Measurements from ENCODE around the gene RAD18.

RAD18 gene, protein sequence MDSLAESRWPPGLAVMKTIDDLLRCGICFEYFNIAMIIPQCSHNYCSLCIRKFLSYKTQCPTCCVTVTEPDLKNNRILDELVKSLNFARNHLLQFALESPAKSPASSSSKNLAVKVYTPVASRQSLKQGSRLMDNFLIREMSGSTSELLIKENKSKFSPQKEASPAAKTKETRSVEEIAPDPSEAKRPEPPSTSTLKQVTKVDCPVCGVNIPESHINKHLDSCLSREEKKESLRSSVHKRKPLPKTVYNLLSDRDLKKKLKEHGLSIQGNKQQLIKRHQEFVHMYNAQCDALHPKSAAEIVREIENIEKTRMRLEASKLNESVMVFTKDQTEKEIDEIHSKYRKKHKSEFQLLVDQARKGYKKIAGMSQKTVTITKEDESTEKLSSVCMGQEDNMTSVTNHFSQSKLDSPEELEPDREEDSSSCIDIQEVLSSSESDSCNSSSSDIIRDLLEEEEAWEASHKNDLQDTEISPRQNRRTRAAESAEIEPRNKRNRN

DNA sequence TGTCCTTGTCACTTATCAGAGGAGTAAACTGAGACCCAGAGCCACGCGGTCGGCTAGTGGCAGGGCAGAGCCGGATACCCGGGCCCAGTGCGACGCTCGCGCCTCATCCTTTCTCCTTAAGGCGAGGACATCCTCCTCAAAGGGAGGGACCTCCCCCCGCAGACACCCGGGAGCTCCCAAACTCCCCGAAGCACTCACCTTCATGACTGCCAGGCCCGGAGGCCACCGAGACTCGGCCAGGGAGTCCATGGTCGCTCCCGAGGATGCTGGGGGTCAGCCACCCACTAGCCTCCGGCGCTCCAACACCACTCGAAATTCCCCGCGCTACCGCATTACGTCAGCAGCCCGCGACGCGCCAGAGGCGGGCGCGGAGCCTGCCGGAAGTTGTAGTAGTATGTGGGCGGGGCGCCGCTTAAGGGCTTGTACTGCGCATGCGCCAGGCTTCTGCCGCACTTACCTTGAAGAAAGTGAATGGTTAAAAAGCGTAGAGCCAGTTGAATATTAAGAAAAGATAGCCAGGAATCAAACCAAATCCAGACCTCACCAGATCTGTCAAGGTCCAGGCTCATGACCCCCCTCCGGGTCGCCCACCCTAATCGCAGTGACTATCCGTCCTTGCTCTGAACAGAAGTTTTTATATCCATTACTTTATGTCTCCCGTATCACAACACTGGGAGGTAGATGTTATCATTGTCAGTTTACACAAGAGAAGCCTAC lies at the start of gene RAD18:
Gene RAD18, minus strand, starts transcription at position 336 of the 717 bp plus-strand sequence. Its CDS starts 87 bp downstream, at position 249.
- DNase-seq: peak; percentile 86

DNA sequence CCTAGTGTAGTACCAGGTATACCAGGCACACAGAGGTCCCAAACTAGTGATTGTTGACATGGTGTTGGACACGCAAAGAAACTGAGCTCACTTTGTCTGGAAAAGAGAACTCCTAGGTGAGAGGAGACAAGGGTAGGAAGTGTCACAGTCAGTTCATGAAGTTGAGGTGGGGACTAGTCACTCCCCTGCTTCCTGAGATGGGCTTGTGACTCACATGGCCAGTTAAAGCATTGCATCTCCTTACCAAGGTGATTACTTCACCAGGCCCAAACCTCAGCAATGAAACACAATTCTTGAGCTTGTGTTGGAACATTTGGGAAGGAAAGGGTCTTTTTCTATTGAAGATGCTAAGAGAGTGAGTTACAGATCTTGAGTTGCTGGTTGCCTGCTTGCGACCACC lies 49.2 kb upstream of the RAD18 start:
- DNase-seq: no peak

DNA sequence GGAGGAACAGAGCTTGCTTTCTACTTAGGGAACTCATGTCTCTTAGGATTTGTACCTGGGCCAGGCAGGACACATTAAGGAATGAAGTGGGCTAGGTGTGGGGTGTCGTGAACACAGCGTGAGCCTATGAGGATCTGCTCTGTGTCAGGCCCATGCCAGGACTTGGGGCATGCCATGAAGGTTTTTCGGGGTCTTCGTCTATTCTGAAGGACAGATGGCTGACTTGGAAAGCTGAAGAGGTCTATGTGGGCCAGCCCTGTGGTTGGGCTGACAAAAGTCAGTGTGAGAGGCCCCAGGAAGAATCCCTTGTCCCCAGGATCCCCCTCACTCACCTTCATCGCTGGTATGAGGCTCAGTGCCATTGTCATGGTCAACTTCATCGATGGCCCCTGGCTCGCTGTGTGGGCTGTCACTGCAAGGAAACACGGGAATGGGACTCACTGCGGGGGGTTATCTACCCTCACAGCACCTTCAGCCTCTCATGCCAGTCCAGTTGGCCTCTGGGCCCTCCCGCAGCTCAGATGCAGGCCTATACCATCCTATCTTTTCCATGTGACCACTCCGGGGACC lies 46.8 kb upstream of the RAD18 start:
- DNase-seq: no peak

DNA sequence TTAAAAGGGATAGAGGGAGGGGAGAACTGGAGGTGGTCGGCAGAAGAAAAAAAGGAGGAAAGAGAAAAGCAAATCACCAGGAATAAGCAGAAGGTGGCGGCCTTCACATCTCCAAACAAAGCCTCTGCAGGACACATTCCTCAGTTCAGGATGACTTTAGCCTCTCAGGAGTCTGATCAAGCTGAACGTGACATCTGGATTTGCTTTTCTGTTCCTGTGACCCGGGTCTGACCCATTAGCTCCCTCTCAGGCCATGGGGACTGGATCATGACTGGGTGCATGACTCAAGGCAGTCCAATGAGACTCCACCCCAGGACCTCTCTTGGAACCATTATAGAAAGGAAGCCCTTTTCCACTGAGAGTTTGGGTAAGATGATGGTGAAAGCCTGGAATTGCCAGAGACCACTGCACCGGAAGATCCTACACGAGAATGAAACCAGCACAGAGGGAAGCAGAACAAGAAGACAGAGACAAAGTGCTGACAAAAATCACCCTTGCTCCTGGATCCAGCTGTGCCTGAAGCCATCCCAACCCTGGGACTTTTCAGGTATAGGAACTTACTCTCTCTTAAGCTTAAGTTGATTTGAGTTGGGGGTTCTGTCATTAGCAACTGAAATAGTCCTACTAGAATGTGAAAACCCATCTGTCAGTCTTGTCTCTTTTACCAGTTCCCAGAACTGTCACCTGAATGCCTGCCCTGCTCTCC lies 45.4 kb upstream of the RAD18 start:
- no peak for DNase-seq

DNA sequence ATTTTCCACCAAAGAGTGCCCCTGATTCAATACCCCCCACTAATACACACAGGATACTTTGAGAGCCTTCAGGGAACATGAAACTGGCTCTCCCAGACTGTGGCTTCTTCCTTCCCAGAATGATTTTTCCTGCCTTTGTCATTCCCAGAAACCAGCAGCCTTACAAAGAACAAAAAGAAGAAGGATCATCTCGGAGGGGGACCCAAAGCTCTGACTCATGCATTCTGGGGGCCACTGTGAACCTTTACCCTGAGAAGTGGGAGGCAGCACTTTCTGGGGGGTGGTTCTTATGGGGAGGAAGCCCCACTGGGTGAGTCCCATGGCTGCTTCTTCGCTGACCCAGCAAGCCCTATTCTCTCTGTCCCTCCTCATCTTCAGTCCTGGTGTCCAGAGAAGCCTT lies 44.7 kb upstream of the RAD18 start:
- DNase-seq: no peak

DNA sequence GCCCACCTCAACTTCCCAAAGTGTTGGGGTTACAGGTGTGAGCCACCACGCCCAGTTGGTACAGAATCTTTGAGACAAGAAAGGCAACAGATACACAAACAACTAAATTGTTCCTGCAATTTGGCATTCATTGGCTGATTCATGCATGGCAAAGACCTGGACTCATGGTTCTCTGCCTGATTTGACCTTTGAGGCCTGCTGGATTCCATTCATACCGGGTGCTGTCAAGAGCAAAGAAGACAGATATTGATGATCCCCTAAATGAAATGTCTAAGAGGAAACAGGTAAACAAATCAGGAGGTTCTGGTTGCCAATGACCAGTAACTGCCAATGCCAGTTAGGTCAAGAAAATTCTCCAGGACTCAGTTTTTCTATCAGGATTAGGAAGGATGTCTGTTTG lies 43.9 kb upstream of the RAD18 start:
- DNase-seq: no peak

DNA sequence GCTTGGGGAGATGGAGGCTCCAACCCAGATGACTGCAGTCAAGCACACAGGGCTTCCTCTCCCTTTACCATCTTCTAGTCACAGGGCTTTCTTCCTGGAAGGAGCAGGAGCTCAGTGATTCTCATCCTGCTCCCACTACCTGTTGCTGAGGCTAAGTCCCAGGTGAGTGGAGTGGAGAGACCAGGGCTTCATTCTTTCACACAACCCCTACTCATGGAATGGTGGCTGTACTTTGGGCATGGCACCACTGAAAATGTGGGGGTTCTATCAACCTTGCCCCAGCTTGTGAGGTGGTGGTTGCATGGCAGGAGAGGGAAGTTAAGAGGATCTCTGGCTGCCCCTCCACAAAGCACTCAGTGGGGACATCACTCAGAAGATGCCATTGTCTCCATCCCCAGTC lies 36.8 kb upstream of the RAD18 start:
- no peak for DNase-seq

DNA sequence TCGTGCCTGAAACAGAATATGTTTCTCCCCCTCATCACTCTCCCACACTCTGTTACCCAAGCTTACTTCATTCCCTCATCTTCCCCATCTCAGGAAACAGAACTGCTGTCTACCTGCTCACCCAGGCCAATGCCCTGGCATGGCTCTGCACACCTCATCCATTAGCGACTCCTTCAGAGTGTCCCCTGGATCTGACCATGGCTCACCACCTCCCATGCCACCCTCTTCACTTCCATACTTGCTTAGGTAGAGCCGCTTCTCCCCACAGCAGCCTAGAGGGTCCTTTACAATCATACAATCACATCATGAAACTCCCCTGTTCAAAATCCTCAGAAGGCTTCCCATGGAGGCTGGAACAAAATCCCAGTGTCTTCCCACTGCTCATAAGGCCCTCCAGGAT lies 33.9 kb upstream of the RAD18 start:
- no peak for DNase-seq

DNA sequence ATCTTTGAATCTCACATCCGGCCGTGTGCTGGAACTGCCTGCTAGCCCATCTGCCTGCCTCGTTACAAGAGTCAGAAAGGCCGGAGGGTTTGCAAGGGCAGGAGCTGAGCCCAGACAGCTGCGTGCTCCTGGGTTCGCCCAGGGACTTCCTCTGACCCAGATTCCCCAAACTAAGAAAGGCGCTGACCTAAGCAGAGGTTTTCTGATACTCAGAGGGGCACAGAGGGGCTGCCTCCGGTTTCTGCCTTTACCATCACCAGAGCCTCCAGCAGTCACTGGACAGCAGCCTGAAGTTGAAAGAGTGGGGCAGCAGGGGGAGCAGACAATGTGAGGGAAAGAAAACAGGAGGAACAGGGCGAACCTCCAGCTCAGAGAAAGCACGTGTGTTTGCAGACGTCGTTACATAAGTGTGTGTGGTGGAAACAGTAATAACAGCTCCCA lies 33.4 kb upstream of the RAD18 start:
- no peak for DNase-seq

DNA sequence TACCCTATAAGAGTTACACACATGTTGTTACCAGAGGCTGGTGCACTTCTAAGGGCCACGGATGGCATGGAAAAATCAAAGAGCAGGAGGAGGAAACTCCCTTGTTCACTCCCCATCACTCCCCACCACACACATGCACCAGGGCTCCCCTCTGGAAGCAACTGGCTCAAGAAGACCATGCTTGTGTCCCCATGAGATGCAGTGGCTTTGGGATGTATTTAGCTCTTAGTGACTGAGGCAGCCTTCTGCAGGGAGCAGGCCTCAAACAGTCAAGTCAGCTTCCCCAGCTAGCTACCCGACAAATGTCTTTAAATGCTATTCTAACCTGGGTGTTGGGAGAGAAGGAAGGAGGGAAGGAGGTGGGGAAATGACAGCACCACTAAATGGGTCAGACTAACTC lies 32.9 kb upstream of the RAD18 start:
- DNase-seq: no peak

DNA sequence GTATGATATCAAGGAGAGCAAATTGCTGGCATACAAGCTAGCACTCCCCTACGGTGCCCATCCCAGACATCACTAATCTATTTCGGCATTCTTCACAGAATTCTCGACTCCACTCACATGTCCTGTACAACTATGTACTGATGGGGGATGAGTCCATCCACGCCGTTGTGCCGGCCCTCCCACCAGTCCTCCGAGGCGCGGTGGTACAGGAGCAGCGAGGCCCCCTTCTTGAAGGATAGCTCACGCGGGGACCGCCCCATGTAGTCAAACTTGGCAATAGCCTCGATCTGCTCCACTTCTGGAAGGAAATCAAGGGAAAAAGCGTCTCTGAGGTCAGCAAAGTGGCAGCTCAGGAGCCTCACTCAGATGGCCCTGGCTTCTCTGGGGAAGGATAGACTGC lies 31.0 kb upstream of the RAD18 start:
- no peak for DNase-seq

DNA sequence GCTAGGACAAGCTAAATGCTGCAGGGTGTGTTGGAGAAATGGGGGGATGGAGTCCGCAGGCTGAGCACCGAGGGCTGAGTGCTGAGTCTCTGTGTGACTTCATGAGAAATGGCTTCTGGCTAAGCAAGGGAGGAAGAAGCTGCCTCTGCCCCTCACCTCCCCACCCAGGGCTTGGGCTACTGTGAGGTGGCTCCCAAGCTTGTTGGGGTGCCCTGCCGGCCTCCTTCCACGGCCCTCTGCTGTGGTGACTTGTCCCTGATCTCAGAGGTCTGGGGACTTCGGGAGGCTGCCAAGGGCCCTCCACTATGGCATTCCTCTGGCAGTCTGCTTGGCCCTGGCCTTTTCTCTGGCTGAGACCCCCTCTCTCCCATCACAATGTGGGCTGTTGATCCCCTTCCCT lies 30.1 kb upstream of the RAD18 start:
- DNase-seq: no peak

DNA sequence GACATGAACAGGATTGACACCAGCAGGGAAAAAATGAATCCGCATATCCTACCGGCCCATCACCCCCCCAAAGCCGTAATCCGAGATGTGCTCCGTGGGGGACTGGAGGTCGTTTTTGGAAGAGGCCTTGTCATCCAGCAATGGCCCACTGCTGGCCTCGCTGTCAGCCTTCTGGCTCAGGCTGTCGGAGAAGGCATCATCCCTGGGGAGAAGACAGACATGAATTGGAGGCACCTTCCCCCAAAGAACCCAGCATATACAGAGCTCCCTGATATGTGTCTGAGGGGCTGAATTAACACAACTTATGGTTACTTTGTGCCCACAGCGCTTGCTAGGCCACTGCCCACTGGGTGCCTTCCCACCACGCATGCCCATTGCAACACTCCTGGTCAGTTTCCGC lies 29.6 kb upstream of the RAD18 start:
- DNase-seq: no peak

DNA sequence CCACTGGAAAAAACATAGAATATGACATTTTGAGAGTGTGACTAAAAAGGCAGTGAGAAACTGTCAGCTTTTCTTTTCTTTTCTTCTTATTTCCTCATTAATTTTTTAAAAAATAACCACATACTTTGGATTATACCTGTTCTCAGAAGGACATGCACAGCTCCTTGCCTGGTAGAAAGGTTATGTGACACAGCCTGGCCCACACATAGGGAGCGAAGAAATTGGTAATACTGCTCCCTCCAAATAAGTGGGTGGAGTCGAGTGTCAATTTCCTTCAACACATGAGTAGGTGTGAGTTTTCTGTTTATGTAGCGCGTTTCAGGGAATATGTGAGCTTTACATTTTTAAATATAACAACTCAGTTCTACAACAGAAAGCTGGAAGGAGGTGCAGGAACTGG lies 28.9 kb upstream of the RAD18 start:
- no peak for DNase-seq

DNA sequence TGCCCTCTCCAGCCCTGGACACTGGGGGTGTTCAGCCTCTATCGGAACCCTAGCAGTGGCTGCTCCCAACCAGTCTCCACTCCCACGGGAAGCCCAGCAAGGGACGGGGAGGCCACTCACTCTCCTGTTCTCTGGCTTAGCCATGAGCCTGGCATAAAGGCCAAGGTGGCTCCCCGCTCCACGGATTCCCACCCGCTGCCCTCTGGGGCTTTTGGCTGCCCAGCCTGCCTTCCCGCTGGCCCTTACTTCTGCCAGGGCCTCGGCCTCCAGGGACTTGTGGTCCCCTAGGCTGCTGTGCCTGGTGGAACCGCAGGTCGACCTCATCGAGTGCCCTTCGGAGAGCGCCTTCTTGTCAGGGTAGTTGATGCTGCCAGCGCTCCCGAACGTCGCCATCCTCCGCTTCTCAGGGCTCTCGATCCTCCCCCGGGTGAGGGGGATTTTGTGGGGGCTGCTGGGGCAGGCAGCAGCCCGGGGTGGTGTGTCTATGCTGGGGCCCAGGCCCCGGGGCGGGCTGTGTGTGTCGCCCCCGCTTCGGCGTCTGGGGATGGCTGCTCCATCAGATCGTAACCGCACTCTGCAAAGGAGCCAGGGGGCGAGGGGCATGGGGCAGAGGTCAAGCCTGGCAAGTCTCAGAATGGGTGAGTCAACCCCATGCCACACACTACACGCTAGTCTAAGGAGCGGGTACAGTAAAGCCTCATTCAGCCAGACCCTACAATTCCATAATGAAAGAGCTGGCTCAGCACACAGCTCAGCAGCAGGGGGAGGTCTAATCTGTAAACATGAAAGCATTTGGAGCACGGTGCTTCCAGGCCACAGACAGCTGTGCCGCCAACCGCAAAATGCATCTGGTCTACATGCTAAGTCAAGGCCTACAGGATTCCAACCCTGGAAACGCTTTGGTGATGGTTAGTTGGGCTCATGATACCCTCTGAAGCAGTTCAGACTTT lies 27.3 kb upstream of the RAD18 start:
- no peak for DNase-seq

DNA sequence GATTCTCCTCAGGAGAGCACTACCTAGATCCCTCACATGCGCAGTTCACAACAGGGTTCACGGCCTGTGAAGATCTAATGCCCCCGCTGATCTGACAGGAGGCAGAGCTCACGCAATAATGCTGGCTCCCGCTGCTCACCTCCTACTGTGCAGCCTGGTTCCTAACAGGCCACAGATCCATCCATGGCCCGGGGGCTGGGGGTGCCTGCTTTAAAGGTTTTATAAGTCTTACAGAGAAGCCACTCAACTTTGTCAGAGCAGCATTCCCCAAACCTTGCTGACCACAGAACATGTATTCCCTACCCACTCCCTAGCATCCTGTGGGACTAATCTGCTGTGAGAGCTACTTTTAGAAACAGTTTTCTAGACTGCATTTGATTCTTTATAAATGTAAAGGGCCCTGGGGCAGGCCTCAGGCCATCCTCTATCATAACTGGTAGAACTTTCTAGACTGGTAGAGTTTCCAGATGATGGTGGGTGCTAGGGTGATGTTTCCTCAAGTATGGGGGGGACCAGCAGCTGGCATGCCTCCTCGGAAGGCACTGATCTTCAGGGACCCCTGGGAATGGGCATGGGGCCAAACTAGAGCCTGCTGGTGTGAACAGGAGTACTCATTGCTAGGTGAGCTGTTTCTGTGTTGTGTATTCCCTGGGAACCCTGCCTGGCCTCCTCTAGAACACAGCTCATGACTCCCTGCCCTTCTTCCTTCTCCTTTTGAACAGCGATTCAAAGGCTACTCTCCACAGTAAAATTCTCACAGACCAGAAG lies 25.7 kb upstream of the RAD18 start:
- no peak for DNase-seq

DNA sequence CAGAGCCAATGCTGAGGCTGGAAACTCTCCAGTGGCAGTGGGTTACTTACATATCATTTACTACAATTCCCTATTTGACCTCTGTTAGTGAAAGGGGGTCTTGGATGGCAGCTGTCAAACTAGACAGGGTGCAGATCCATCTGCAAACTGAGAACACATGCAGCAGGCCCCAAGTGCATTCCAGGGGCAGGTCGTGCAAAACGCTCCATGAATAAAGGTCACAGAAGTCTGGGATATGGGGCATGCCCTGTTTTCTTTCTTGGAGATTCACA lies 25.0 kb upstream of the RAD18 start:
- DNase-seq: no peak

DNA sequence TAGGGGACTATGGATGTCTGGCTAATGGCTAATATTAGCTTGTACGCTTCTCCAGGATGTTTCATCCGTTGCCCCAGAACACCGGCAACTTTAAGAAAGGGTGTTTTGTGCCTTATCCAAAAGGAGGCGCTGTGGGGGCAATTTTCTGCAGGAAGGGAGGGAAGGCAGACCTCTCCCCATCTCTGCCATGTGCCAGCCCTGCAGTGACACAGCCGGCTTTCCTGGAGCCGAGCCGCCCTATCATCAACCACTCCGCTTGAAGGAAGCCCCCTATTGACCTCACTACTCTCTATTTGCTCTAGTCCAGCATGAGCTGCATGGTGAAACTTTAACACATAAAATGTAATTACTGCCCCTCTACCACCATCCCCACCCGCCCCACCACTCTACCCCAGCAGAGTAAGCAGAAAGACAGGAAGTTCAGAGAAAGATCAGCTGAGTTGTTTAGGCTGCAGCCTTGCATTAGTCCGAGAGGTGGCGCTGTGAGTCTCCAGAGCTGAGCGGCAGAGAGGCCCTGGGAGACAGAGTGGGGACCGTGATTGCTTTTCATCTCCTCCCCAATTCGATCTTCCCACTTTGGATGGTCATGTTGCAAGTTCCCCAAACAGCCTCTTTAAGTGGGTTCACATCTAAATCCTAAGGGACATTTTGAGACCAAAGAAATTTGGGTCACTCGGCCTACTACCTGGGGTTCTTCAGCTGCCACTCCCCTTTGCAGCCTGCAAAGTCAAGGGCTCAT lies 24.5 kb upstream of the RAD18 start:
- DNase-seq: peak; percentile 22

DNA sequence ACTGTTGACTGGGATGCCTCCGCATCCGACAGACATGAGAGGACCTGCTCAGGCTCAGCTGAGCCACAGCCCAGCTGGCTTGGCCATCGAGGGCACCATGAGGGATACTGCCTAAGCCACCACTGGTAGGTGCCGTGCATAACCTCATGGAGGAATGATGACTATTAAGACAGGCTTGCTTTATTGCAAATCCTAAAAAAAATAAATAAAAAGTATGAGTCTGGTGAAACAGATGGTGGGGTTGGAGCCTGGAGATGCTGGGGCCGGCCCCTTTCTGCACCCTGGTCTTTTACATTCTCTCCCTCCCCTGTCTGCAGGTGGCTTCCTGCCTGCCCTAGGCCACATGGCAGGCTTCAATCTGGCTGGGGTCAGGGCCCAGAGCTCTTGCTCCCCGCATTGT lies 24.0 kb upstream of the RAD18 start:
- DNase-seq: no peak

DNA sequence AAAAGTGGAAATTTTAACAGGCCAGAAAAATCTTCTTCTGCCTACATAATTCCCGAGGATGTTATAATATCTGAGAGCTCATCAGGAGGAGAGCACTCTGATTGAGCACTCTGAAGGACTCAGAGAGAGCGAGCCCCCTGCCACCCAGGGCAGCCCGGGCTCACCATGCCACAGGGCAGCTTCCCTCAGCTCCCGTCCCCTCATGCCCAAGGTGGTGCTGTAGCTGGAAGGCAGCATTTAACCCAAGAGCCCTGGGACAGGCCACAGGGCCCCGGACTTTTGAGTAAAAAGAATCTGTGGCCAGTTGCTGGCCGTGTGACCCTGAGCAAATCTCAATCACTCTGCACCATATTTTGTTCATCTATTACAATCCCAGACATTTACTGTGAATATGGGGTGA lies 23.5 kb upstream of the RAD18 start:
- DNase-seq: no peak

DNA sequence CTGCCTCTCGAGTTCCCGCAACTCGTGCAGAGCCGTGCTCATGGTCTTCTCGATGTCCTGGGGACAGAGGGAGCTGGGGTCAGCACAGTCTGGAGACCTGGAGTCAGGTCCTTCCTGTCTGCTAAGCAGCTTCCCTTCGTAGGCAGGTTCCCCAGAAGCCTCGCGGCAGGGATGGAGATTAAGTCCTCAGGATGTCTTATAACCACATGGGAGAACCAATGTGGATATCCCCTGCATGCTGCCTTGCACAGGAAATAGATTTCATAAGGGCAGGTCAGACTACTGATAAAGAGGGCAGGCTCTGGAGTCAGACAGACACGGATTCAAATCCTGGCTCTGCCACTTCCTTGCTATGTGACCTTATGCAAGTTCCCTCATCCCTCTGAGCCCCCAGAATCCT lies 22.6 kb upstream of the RAD18 start:
- DNase-seq: no peak

Measured in SHP77 treated with DMSO at 0.1 percent for 48 hours (cell line).